ENCODE results near the gene TFIP11.

The TFIP11 gene

GRCh38 chr22:26545385-26545784, 33.1 kb upstream of the TFIP11 start (continued):
- no peak for TF ChIP-seq ZNF639 (tag by site-specific recombination; IDR thresholded peaks at IDR 0.05)
- TF ChIP-seq ZNF146 (tag by site-specific recombination; IDR thresholded peaks at IDR 0.05): no peak
- TF ChIP-seq ZNF24 (tag by site-specific recombination; IDR thresholded peaks at IDR 0.05): no peak
- no peak for TF ChIP-seq ZNF692 (tag by site-specific recombination; IDR thresholded peaks at IDR 0.05)
- TF ChIP-seq PBX3 (CRISPR knock-in tag; IDR thresholded peaks at IDR 0.05): no peak
- no peak for TF ChIP-seq ZNF791 (tag by site-specific recombination; IDR thresholded peaks at IDR 0.05)
- no peak for TF ChIP-seq SP2 (tag by site-specific recombination; IDR thresholded peaks at IDR 0.05)
- TF ChIP-seq ZBTB10 (tag by site-specific recombination; IDR thresholded peaks at IDR 0.05): no peak
- no peak for TF ChIP-seq SETDB1 (IDR thresholded peaks at IDR 0.05; ENCODE audit: insufficient read length, low read length)
- no peak for TF ChIP-seq PATZ1 (tag by site-specific recombination; IDR thresholded peaks at IDR 0.05)
- no peak for TF ChIP-seq ZNF473 (tag by site-specific recombination; IDR thresholded peaks at IDR 0.05)
- TF ChIP-seq ZNF561 (tag by site-specific recombination; IDR thresholded peaks at IDR 0.05; ENCODE audit: borderline replicate concordance): no peak

GRCh38 chr22:26544489-26544888, 32.2 kb upstream of the TFIP11 start:
- CTCF ChIA-PET: no interaction called here
- POLR2A ChIA-PET: no interaction called here
- TF ChIP-seq SCRT1 (tag by site-specific recombination; IDR thresholded peaks at IDR 0.05; ENCODE audit: borderline replicate concordance): no peak
- no peak for TF ChIP-seq ZNF37A (tag by site-specific recombination; IDR thresholded peaks at IDR 0.05)
- no peak for TF ChIP-seq ELK4 (IDR thresholded peaks at IDR 0.05; ENCODE audit: borderline replicate concordance, low read depth, low read length)
- TF ChIP-seq ZNF140 (tag by site-specific recombination; IDR thresholded peaks at IDR 0.05): no peak
- TF ChIP-seq GLIS1 (tag by site-specific recombination; IDR thresholded peaks at IDR 0.05): no peak
- TF ChIP-seq PRDM10 (tag by site-specific recombination; IDR thresholded peaks at IDR 0.05): no peak
- no peak for TF ChIP-seq ZNF266 (tag by site-specific recombination; IDR thresholded peaks at IDR 0.05; ENCODE audit: low read depth)
- no peak for TF ChIP-seq ZBTB44 (tag by site-specific recombination; IDR thresholded peaks at IDR 0.05)
- no peak for TF ChIP-seq ZFP69B (tag by site-specific recombination; IDR thresholded peaks at IDR 0.05)
- TF ChIP-seq OSR2 (tag by site-specific recombination; IDR thresholded peaks at IDR 0.05): no peak

More at GRCh38 chr22:26544489-26544888, 32.2 kb upstream of the TFIP11 start:
- H3K4me1 ChIP-seq (ENCODE audit: control insufficient read depth, insufficient read depth, low read length): no peaks in the 10 kb centered on the region
- peaks cover 0 to 12% of the 10 kb centered on the region in 2 experiments; a peak in 1 of 3 replicates for H3K36me3 ChIP-seq (ENCODE audit: control insufficient read depth in 2 of 2, insufficient read depth in 1 of 2, low read length in 2 of 2)
- no peaks in the 10 kb centered on the region for H3K9me3 ChIP-seq (ENCODE audit: control insufficient read depth, insufficient read depth, low read depth, low read length)
- no peak overlapping the region for H3K4me3 ChIP-seq (ENCODE audit: low read depth, low read length)
- H3K27ac ChIP-seq (ENCODE audit: extremely low read depth, low read depth, low read length): no peak overlapping the region

Data from HEK293 (cell line).